Measurements from ENCODE around the gene ADTRP.

Gene ADTRP

GRCh38 chr6:11722805-11723631 is 55.6 kb downstream of the ADTRP start:
- DNase-seq: no peak

DNA sequence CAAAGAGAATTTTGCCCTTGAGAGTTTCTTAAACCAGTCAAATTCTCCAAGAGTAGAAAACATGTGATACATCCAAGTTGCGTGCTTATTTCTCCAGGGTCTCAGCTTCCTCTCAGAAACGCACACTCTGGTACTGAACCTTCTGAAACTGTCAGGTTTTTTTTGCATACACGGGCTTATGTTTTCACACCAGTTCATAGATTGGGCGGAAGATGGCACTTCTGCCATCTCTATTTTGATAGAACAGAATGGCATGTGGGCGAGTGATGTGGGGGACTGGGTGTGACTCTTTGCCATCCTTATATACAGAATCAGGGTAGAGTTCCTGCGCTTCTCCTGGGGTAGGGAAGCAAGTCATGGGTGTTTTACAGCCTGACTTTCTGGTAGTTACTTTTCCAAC is 56.4 kb downstream of the ADTRP start:
- no peak for DNase-seq

DNA sequence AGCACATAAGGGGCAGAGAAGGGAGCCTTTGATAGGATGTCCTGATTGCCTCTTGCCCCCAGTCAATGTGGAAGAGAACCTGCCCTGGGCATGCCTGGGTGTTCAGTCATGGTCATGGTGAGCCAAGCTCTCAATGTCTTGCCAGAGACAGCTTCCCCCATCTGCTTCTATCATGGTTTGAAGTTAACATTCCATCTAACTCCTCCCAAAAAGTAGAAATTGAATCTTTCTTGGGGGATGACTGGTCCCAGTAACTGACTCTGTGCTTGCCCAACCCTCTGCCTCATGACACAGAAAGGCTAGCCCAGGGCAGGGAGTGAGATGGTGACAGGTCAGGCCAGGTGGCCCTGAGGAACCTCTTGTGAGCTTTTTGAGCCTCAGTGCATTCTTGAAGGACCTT is 60.1 kb downstream of the ADTRP start:
- no peak for DNase-seq

- DNase-seq: no peak
These were observed 60.6 kb downstream of the ADTRP start for GRCh38 chr6:11718031-11718430.

DNA sequence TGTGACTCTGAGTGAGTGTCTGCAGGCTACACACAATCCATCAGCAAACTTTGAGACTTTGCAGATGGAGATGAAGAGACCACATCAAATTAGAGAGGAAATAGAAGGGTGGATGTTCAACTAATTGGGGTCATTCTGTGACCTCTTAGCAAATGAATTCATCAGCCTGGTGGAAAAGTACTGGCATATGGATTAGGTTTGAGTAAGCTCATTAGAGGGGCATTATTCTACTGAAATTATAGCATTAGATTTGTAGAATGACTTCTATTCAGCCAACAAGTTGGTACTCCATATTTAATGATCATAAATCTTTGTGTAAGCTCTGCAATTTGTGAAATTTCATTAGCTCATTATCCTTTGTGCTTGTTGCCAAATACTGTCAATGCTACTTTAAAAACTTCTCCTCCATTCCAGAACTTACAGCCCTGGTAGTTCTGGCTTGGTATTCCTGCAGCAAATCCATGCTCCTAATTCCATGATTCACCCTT is 63.8 kb downstream of the ADTRP start:
- no peak for DNase-seq

DNA sequence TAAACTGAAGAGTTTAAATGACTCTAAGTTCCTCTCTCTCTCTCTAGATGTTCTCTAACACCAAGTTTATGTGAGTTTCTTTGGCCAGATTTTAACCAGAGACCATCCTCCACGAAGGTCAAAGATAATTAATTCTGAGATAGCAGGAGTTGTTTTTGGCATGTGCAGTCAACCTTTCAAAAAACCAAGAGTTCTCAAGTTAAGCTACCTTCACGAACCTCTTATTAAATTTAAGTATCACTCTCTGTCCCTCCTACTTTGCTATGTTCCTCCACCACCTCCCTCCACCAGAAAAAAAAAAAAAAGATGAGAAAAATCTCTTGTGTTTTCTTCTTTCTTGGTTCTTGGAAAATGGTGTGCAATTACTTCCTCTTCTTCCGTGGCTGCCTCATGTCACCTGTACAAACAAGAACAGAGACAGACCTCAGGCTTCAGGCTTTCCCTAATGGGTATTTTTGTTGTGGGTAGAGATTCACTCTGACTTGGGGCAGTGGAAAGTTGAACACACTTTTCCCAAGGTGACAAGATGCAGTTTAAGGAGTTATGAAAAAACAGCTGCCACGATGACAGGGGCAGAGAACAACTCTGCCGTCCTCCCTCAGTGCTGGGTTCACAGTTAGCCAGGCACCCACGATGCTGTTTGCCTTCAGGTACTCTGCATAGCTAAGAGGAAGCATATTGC is 64.3 kb downstream of the ADTRP start:
- no peak for DNase-seq

DNA sequence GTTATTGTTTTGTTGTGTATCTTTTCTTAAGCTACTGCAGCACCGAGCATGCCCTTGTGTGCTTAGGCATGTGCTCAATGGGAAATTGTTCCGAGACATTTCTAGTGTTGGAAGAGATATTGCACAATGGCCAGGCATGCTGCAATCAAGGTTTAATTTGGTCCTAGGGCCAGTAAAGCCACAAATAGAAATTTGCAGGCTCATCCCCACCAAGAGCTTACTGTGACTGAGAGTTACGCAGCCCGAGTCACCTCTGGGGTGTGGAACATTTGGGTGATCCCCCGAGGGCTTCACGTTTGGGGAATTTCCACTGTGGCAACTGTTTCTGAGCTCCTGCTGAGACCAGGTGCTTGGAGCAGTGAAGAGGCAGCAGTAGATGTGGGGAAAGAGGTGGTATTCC is 65.8 kb downstream of the ADTRP start:
- DNase-seq: no peak

GRCh38 chr6:11711984-11712711 is 66.5 kb downstream of the ADTRP start:
- DNase-seq: no peak

GRCh38 chr6:11711003-11711983 is 67.3 kb downstream of the ADTRP start:
- no peak for DNase-seq

- no peak for DNase-seq
These were observed 68.3 kb downstream of the ADTRP start for GRCh38 chr6:11710311-11710761.

GRCh38 chr6:11706171-11706570 is 72.4 kb downstream of the ADTRP start:
- DNase-seq: no peak

DNA sequence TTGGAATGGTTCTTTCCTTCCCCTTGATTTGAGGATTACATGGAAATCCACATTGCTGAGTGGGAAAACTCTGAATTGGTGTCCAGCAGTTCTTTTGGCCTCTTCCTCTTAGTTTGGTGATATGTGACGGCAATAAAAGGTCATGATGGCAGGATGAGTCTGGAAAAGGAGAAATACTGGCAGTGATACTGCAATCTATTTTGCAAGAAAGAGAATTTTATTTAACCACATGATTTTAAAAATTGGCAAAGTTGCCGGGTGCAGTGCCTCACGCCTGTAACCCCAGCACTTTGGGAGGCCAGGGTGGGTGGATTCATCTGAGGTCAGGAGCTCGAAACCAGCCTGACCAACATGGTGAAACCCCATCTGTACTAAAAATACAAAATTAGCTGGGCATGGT is 73.1 kb downstream of the ADTRP start:
- no peak for DNase-seq

DNA sequence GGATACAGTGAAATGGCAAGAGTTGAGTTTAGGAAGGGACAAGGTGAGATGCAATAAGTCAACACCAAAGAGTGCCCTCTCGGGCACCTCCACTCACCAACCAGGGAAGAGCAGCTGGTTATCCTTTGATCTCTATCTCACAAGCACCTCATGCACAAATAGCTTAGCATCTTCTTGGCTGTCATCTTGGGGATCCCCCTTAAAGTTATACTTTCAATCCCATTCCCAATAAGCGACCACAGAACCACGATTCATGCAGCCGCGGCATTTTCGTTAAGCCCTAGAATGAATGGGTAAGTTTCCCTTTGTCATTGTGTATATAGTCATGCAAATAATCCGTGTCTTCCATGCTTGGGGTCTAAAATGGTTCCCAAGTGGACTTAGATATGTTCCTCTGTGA is 73.5 kb downstream of the ADTRP start:
- no peak for DNase-seq

GRCh38 chr6:11703725-11704124 is 74.9 kb downstream of the ADTRP start:
- DNase-seq: no peak

GRCh38 chr6:11702500-11703130 is 76.0 kb downstream of the ADTRP start:
- no peak for DNase-seq

DNA sequence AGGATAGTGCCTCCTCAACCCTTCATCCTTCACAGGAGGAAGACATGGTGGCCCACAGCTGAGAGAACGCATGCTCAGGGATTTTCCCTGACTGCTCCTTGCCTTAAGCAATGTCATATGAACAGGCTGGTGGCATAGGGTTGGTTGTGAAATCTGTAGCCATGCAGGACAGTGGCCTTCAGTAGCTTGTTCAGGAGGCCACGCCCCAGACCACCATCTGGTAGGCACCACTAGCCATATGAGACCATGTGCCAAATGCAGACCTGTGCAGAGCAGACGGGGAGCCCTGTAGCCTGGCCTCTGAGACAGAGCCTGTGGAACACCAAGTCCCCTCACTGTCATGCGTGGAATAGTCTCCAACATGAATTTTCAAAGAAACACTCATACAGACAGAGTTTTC is 76.5 kb downstream of the ADTRP start:
- DNase-seq: no peak

DNA sequence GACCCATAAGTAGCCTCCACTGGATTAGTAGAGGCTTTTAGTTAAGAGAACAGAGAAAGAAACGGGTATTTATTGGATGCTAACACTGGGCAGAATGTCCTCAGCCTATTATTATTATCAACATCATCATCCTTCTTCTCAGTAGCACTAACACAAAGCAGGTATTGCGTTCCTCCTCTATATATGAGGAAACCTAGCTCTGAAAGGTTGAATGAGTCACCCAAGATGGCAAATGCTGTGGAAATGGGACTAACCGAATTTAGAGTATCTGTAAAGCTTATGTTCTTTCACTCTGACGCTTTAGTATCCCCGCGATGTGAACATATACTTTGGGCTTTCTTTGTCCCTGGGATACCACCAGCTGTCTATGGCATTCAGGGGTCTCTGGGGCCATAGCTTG is 77.0 kb downstream of the ADTRP start:
- no peak for DNase-seq

DNA sequence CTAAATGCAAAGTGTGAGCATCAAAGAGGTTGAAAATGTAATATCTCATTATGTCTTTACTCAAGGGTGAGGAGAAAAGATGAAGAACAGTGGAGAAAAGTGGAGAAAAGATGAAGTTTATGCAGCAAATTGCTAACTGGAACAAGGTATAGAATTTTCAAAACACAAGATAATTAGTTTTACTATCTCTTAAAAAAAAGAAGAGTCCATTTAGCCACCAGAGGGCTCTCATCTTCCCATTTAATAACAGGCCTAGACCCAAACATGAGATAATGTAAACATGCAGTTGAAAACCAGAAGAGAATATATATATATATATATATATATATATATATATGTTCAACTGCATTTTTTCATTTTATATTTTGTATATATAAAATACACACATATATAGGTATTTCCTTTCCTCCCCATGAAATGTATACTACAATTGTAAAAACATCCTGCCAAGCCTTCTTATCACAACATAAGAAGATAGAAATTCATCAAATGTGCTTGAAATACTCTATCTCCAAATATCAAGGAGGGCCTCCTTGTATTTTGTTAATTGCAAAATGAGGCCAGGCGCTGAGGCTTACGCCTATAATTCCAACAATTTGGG is 78.4 kb downstream of the ADTRP start:
- DNase-seq: no peak

DNA sequence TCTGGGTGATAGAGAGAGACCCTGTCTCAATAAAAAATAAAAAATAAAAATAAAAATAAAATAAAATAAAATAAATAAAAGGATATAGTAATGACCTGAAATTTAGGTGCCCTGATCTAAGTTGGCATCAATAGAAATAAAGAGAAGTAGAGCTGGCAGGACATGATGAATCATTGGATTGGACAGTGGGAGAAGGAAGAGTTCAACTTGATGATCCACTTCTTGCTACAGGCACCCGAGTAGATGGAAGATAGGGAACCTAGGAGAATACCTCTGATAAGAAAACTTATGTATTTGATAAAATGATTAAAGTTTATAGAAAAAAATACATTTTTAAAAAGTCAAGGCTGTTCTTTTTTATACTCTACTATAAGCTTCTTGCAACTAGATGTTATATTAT is 79.0 kb downstream of the ADTRP start:
- DNase-seq: no peak

DNA sequence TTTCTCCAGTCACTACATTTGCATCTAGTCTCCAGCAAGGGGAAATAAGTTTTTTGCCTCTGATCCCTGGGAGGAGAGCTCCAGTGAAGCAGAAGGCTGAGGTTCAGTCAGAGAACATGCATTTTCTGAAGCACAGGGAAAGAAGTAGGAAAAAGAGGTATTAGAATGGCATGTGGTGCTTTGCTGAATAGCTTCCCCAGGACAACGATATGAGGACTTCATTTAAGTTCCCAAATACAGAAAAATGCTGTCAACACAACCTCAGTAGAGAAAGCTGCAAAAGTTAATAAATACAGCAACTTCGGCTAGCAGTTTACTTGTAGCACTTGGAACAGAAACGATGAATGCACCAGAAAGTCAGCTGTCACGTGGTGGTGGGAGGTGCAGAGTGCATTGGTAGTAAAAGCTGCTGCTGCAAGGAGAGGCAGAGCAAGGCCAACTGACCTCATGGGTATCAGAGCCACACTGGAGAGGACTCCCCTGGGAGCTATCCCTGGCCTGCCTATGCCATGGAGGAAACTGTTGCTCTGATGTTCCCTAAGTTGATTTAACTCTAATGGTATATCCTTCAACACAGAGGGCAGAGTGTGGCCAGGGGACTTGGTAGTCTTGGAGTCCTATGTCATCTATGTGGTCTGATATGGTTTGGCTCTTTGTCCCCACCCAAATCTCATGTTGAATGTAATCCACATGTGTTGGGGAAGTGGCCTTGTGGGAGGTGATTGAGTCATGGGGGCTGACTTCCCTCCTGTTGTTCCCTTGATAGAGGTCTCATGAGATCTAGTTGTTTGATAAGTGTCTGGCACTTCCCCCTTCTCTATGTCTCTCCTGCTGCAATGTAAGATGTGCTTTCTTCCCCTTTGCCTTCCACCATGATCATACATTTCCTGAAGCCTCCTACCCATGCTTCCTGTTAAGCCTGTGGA is 85.9 kb downstream of the ADTRP start:
- DNase-seq: peak; percentile 43

Measured in KG1 (cell line).